K562 (cell line): ENCODE results near the gene CCDC196. TPM values are rescaled to one million over a fixed set of nuclear protein-coding genes. Genes with fewer than 3 reads are reported as not detected.

Experiments used
- CCAR2 ChIP-seq: fragments of 200-400 bp; formaldehyde crosslinking; IDR thresholded peaks from 2 replicates; pipeline ENCODE4 v1.6.1; 2017; ENCODE audit warnings: mild to moderate bottlenecking, low read depth, low read length
- CHAMP1 ChIP-seq: fragments of 450-650 bp; IDR thresholded peaks from 2 replicates; pipeline ENCODE4 v1.6.1; 2016; ENCODE audit warnings: mild to moderate bottlenecking
- DPF2 ChIP-seq: fragments of 450-650 bp; IDR thresholded peaks from 2 replicates; pipeline ENCODE4 v1.6.1; 2016
- EGR1 ChIP-seq: fragments of 450-650 bp; conservative IDR thresholded peaks from 2 replicates; pipeline ENCODE4 v1.6.1; 2017; ENCODE audit warnings: mild to moderate bottlenecking
- HNRNPLL ChIP-seq: fragments of 200-400 bp; formaldehyde crosslinking; IDR thresholded peaks from 2 replicates; pipeline ENCODE4 v1.6.1; 2017; ENCODE audit warnings: low read length, low read depth, mild to moderate bottlenecking; ENCODE audit not compliant: poor library complexity, severe bottlenecking
- NFIC ChIP-seq: fragments of 450-650 bp; IDR thresholded peaks from 2 replicates; pipeline ENCODE4 v1.6.1; 2017; ENCODE audit warnings: mild to moderate bottlenecking, inconsistent platforms
- PCBP1 ChIP-seq: fragments of 200-400 bp; formaldehyde crosslinking; IDR thresholded peaks from 2 replicates; pipeline ENCODE4 v1.6.1; 2018; ENCODE audit warnings: mild to moderate bottlenecking, low read depth, low read length; ENCODE audit not compliant: poor library complexity, severe bottlenecking
- PHTF2 ChIP-seq: fragments of 250-450 bp; sonication (Bioruptor Pico); IDR thresholded peaks from 2 replicates; pipeline ENCODE4 v1.5.0; 2021; ENCODE audit warnings: mild to moderate bottlenecking
- POLR2AphosphoS2 ChIP-seq: IDR thresholded peaks from 2 replicates; pipeline ENCODE4 v1.6.1; 2012; ENCODE audit warnings: low read length, improper control_type of control experiment
- RCOR1 ChIP-seq, 2 experiments: IDR thresholded peaks; 2 replicates each; pipeline ENCODE4 v1.6.1; 2012; ENCODE audit warnings: low read depth in 2 of 2, low read length in 2 of 2, borderline replicate concordance in 1 of 2, improper control_type of control experiment in 1 of 2
- SMAD1 ChIP-seq: fragments of 150-350 bp; IDR thresholded peaks from 2 replicates; pipeline ENCODE4 v1.6.1; 2014; ENCODE audit warnings: low read length, low read depth; ENCODE audit not compliant: partially characterized antibody
- SMARCC2 ChIP-seq: fragments of 450-650 bp; IDR thresholded peaks from 2 replicates; pipeline ENCODE4 v1.6.1; 2017; ENCODE audit warnings: antibody characterized with exemption, moderate library complexity, mild to moderate bottlenecking, low read depth
- ZBED1 ChIP-seq: IDR thresholded peaks from 2 replicates; pipeline ENCODE4 v1.6.1; 2014
- ZBTB8A ChIP-seq: fragments of 450-650 bp; IDR thresholded peaks from 2 replicates; pipeline ENCODE4 v1.6.1; 2018; ENCODE audit warnings: mild to moderate bottlenecking, moderate library complexity; ENCODE audit not compliant: partially characterized antibody
- ZKSCAN8 ChIP-seq: fragments of 200-800 bp; sonication (Bioruptor generic); IDR thresholded peaks from 2 replicates; pipeline ENCODE4 v1.6.1; 2016; ENCODE audit warnings: missing genetic modification characterization, missing compliant biosample characterization
- ZNF263 ChIP-seq: sonication (generic); formaldehyde crosslinking; IDR thresholded peaks from 2 replicates; pipeline ENCODE4 v1.8.0; 2022; ENCODE audit warnings: mild to moderate bottlenecking, missing genetic modification reagents, borderline replicate concordance
- ZNF507 ChIP-seq: conservative IDR thresholded peaks from 2 replicates; pipeline ENCODE4 v1.6.1; 2017; ENCODE audit warnings: missing genetic modification characterization, missing compliant biosample characterization
- ZNF57 ChIP-seq: fragments of 450-650 bp; formaldehyde crosslinking; IDR thresholded peaks from 2 replicates; pipeline ENCODE4 v1.4.0; 2020; ENCODE audit warnings: mild to moderate bottlenecking, moderate library complexity
- ZNF609 ChIP-seq: sonication (generic); formaldehyde crosslinking; IDR thresholded peaks from 2 replicates; pipeline ENCODE4 v1.8.1; 2023; ENCODE audit warnings: missing genetic modification reagents, mild to moderate bottlenecking, borderline replicate concordance
- polyA plus RNA-seq, 8 experiments: library from polyadenylated mRNA; depleted of rRNA in 4 of 8; stranded (reverse) in 5 of 8; unstranded in 3 of 8; fragments of >200 nt; fragmentation: Nextera tagmentation in 2 of 8; fragmentation: Illumina TruSeq in 1 of 8; extraction: Ambion mirVana in 2 of 8; extraction: Trizol in 1 of 8; gene quantifications; 2 replicates each; pipeline versions ENCODE4 v1.2.1 to v1.2.3, GENCODE V29; 2011 to 2014; ENCODE audit warnings: inconsistent platforms in 1 of 8, missing spikeins in 1 of 8
- total RNA-seq, 7 experiments: library from RNA; depleted of rRNA in 6 of 7; stranded (reverse); fragments of >200 nt in 6 of 7; fragmentation: Illumina TruSeq in 2 of 7; extraction: Trizol in 2 of 7; gene quantifications; 2 replicates each; pipeline versions ENCODE4 v1.2.1 to v1.2.3, GENCODE V29; 2011 to 2021; ENCODE audit warnings: low replicate concordance in 1 of 7
- TF ChIP-seq, protein P1 (sequence below), 2 experiments: fragments of 450-650 bp in 1 of 2; sonication (generic) in 1 of 2; formaldehyde crosslinking in 1 of 2; IDR thresholded peaks in 1 of 2; conservative IDR thresholded peaks in 1 of 2; 2 replicates each; pipeline versions ENCODE4 v1.6.1 to v1.8.1; 2016 to 2023; ENCODE audit warnings: mild to moderate bottlenecking in 2 of 2, moderate library complexity in 2 of 2, inconsistent platforms in 1 of 2, missing genetic modification reagents in 1 of 2

The CCDC196 gene
- total and polyA plus RNA-seq, 9 of the 15 experiments (the other 6 are each of a cell fraction or from before 2014, with no cell fraction given) = not detected

- TF ChIP-seq ZKSCAN8 (CRISPR knock-in tag) (no peak), CCAR2 (no peak), CHAMP1 (no peak), SMARCC2 (no peak), ZBTB8A (no peak), ZNF507 (no peak), ZNF609 (CRISPR knock-in tag) (no peak), ZBED1 (no peak), NFIC (peak; percentile 92), DPF2 (0 out of 2 replicates have a peak, but pooled peaks have one; percentile 31), SMAD1 (no peak), ZNF57 (CRISPR knock-in tag) (no peak), PCBP1 (no peak), PHTF2 (no peak), ZNF263 (no peak), EGR1 (no peak), HNRNPLL (no peak), POLR2AphosphoS2 (no peak), RCOR1 (IDR thresholded peaks at IDR 0.05; ENCODE audit: borderline replicate concordance in 1 of 2, low read depth in 2 of 2, low read length in 2 of 2) (0 out of 4 replicates have a peak, but pooled peaks of 1 of the 2 experiments have one; percentile 17)
- TF ChIP-seq, protein P1, sequence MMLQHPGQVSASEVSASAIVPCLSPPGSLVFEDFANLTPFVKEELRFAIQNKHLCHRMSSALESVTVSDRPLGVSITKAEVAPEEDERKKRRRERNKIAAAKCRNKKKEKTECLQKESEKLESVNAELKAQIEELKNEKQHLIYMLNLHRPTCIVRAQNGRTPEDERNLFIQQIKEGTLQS (IDR thresholded peaks at IDR 0.05) = no peak
- TF ChIP-seq, protein P1 (CRISPR knock-in tag; conservative IDR thresholded peaks at IDR 0.05) = no peak
These were observed 9.2 kb upstream of the CCDC196 start (continued) for GRCh38 chr14:66476964-66477363.
